SK-N-SH (cell line): ENCODE results near the gene CTRB1. TPM values are rescaled to one million over a fixed set of nuclear protein-coding genes. Genes with fewer than 3 reads are reported as not detected.
A peak's percentile ranks its signal among the peaks of the same experiment; 100 is the strongest.

Experiments
- CTCF ChIA-PET: fragments of 300-600, 350-600 bp; formaldehyde crosslinking; extraction: SDS; loops from one replicate; lab custom pipeline; 2021; lab: Yijun Ruan, JAX
- POLR2A ChIA-PET: fragments of 350-600 bp; sonication (Branson Sonifier 250); formaldehyde crosslinking; extraction: SDS; loops from one replicate; lab custom pipeline; 2020; ENCODE audit warnings: antibody characterized with exemption, inconsistent platforms; lab: Yijun Ruan, JAX
- DNase-seq: peaks from one replicate; pipeline ENCODE4 v3.0.0; 2012
- H2AFZ ChIP-seq: fragments of 200-600 bp; sonication (generic); 2 replicates; pipeline ENCODE4 v1.8.1; 2016; ENCODE audit warnings: antibody characterized with exemption, mild to moderate bottlenecking, low read depth
- H3F3A ChIP-seq: fragments of 200-600 bp; sonication (generic); replicated peaks from 2 replicates; pipeline ENCODE3; 2016; ENCODE audit warnings: antibody characterized with exemption, mild to moderate bottlenecking; ENCODE audit not compliant: insufficient read depth
- H3K27ac ChIP-seq, 2 experiments: fragments of 200-500 bp in 1 of 2; fragments of 200-600 bp in 1 of 2; sonication (Bioruptor generic) in 1 of 2; sonication (generic), shearing (Covaris generic) in 1 of 2; 2 replicates each; pipeline versions ENCODE4 v1.5.1 to v1.6.1; 2014 to 2016; ENCODE audit warnings: low read depth in 2 of 2, inconsistent platforms in 1 of 2, low read length in 1 of 2, mild to moderate bottlenecking in 1 of 2, mixed read lengths in 1 of 2
- H3K27me3 ChIP-seq: fragments of 200-600 bp; sonication (generic), shearing (Covaris generic); 2 replicates; pipeline ENCODE4 v1.6.1; 2016; ENCODE audit warnings: mixed run types; ENCODE audit not compliant: insufficient read depth
- H3K36me3 ChIP-seq, 2 experiments: fragments of 200-500 bp in 1 of 2; fragments of 200-600 bp in 1 of 2; sonication (Bioruptor generic) in 1 of 2; sonication (generic) in 1 of 2; replicated peaks in 1 of 2; 2 replicates each; pipeline versions ENCODE3 to v1.5.1; 2014 to 2016; ENCODE audit warnings: low read length in 1 of 2, mild to moderate bottlenecking in 1 of 2; ENCODE audit not compliant: insufficient read depth in 2 of 2, control insufficient read depth in 1 of 2
- H3K4me1 ChIP-seq, 2 experiments: fragments of 200-500 bp in 1 of 2; fragments of 200-600 bp in 1 of 2; sonication (Bioruptor generic) in 1 of 2; sonication (generic), shearing (Covaris generic) in 1 of 2; 2 replicates each; pipeline versions ENCODE4 v1.5.1 to v1.6.1; 2014 to 2016; ENCODE audit warnings: low read depth in 1 of 2, low read length in 1 of 2, mixed run types in 1 of 2; ENCODE audit not compliant: insufficient read depth in 2 of 2, control insufficient read depth in 1 of 2
- H3K4me2 ChIP-seq: fragments of 200-600 bp; sonication (generic), shearing (Covaris generic); 2 replicates; pipeline ENCODE4 v1.6.1; 2017; ENCODE audit warnings: mixed run types
- H3K4me3 ChIP-seq, 2 experiments: fragments of 200-500 bp in 1 of 2; fragments of 200-600 bp in 1 of 2; sonication (Bioruptor generic) in 1 of 2; sonication (generic), shearing (Covaris generic) in 1 of 2; 2 replicates each; pipeline versions ENCODE4 v1.5.1 to v1.8.1; 2014 to 2016; ENCODE audit warnings: low read depth in 2 of 2, inconsistent platforms in 1 of 2, low read length in 1 of 2, mild to moderate bottlenecking in 1 of 2, mixed read lengths in 1 of 2, moderate library complexity in 1 of 2
- H3K79me2 ChIP-seq: fragments of 200-600 bp; sonication (generic); 2 replicates; pipeline ENCODE4 v1.8.1; 2017; ENCODE audit warnings: mild to moderate bottlenecking; ENCODE audit not compliant: insufficient read depth
- H3K9ac ChIP-seq: fragments of 200-600 bp; sonication (generic); 2 replicates; pipeline ENCODE4 v1.6.1; 2017; ENCODE audit warnings: mixed run types
- H3K9me2 ChIP-seq: fragments of 200-600 bp; sonication (generic); 2 replicates; pipeline ENCODE4 v1.6.1; 2017; ENCODE audit warnings: mixed run types
- H3K9me3 ChIP-seq: fragments of 200-600 bp; sonication (generic); 2 replicates; pipeline ENCODE4 v1.6.1; 2017; ENCODE audit warnings: mixed run types, mild to moderate bottlenecking, moderate library complexity
- H4K20me1 ChIP-seq: fragments of 200-600 bp; sonication (generic); 2 replicates; pipeline ENCODE4 v1.6.1; 2017; ENCODE audit warnings: mild to moderate bottlenecking, mixed run types; ENCODE audit not compliant: insufficient read depth
- EZH2phosphoT487 ChIP-seq: fragments of 200-600 bp; sonication (generic); IDR thresholded peaks from 2 replicates; pipeline ENCODE4 v1.6.1; 2017; ENCODE audit warnings: low read depth, mixed run types, mild to moderate bottlenecking, antibody characterized with exemption, moderate library complexity, borderline replicate concordance
- GATA2 ChIP-seq: sonication (generic); formaldehyde crosslinking; IDR thresholded peaks from 2 replicates; pipeline ENCODE4 v1.5.0; 2020; ENCODE audit warnings: mild to moderate bottlenecking, missing genetic modification reagents
- JUND ChIP-seq: IDR thresholded peaks from 2 replicates; pipeline ENCODE4 v1.4.0; 2012
- MAX ChIP-seq: IDR thresholded peaks from 2 replicates; pipeline ENCODE4 v1.4.0; 2012; ENCODE audit warnings: low read depth
- MEF2A ChIP-seq: IDR thresholded peaks from 2 replicates; pipeline ENCODE4 v1.4.0; 2012; ENCODE audit warnings: low read depth, borderline replicate concordance
- NFIC ChIP-seq: IDR thresholded peaks from 2 replicates; pipeline ENCODE4 v1.4.0; 2012; ENCODE audit warnings: borderline replicate concordance
- PBX3 ChIP-seq: IDR thresholded peaks from 2 replicates; pipeline ENCODE4; 2012
- REST ChIP-seq: IDR thresholded peaks from 2 replicates; pipeline ENCODE4 v1.6.1; 2012; ENCODE audit warnings: mild to moderate bottlenecking, low read depth, low read length, moderate library complexity
- SMC3 ChIP-seq: IDR thresholded peaks from 2 replicates; pipeline ENCODE4 v1.6.1; 2012; ENCODE audit warnings: low read depth, low read length, improper control_type of control experiment
- USF1 ChIP-seq: IDR thresholded peaks from 2 replicates; pipeline ENCODE4 v1.4.0; 2012; ENCODE audit warnings: low read depth, borderline replicate concordance
- USF2 ChIP-seq: fragments of 150-350 bp; IDR thresholded peaks from 2 replicates; pipeline ENCODE4 v1.6.1; 2017; ENCODE audit warnings: antibody characterized with exemption, low read length, low read depth, borderline replicate concordance
- WGBS: methylation state at CpG from one replicate; pipeline ENCODE4 v1.1.6; 2017; ENCODE audit warnings: low lambda C conversion rate; 5-methylcytosine and 5-hydroxymethylcytosine counted together
- polyA plus RNA-seq, 3 experiments: library from polyadenylated mRNA; depleted of rRNA; stranded (reverse); fragments of >200 nt; gene quantifications; 2 replicates each; pipeline ENCODE4 v1.2.3, GENCODE V29; 2012

Gene CTRB1
- polyA plus RNA-seq, 1 of the 3 experiments (the other 2 are of a cell fraction), result not detected

- 0% methylated on average over 6 of the region's 74 CpGs for WGBS
- peak overlapping the region; percentile 83 to 92 for H3K27ac ChIP-seq
- peaks cover 45% of the 10 kb centered on the region for H4K20me1 ChIP-seq
- peaks cover 7% of the 10 kb centered on the region for H3F3A ChIP-seq
- ChIA-PET CTCF (interaction anchor here (0.8 to 1.4 kb wide), 5 partner anchors 18 to 200 kb away, joined by 3 to 5 read pairs (median 4); no protein-coding TSS in a partner anchor), POLR2A (interaction anchor here (0.6 to 1.2 kb wide), 2 partner anchors 11 to 34 kb away, joined by 3 to 5 read pairs; no protein-coding TSS in a partner anchor)
- H3K4me1 ChIP-seq, result peaks cover 28 to 60% of the 10 kb centered on the region in 2 experiments
- peak overlapping the region; percentile 92 to 95 for H3K4me3 ChIP-seq
- DNase-seq, result peak; percentile 76
- H3K36me3 ChIP-seq, result peaks cover 5 to 12% of the 10 kb centered on the region in 2 experiments
- H3K4me2 ChIP-seq, result peak overlapping the region; percentile 100
- no peak overlapping the region for H2AFZ ChIP-seq
- no peaks in the 10 kb centered on the region for H3K9me3 ChIP-seq
- TF ChIP-seq USF1, result no peak
- TF ChIP-seq NFIC, result no peak
- no peak for TF ChIP-seq EZH2phosphoT487
- TF ChIP-seq GATA2 (CRISPR knock-in tag), result no peak
- no peak for TF ChIP-seq JUND
- no peak for TF ChIP-seq PBX3
- TF ChIP-seq USF2, result no peak
- no peak for TF ChIP-seq REST
- no peak for TF ChIP-seq SMC3
- no peak for TF ChIP-seq MAX
- TF ChIP-seq MEF2A, result no peak
- peak overlapping the region; percentile 100 for H3K9ac ChIP-seq
- no peaks in the 10 kb centered on the region for H3K27me3 ChIP-seq
- H3K79me2 ChIP-seq, result peaks cover 64% of the 10 kb centered on the region
- no peaks in the 10 kb centered on the region for H3K9me2 ChIP-seq
Measured at GRCh38 chr16:75264999-75265910, 46.5 kb downstream of the CTRB1 start.
